RWPE1 (cell line): ENCODE data around the gene NADK.

Experiments
- CTCF ChIA-PET: fragments of 350-600 bp; sonication (Branson Sonifier 250); formaldehyde crosslinking; extraction: SDS; loops from one replicate; lab custom pipeline; 2021; lab: Yijun Ruan, JAX
- POLR2A ChIA-PET: fragments of 400-600 bp; formaldehyde crosslinking; extraction: SDS; loops from one replicate; lab custom pipeline; 2020; ENCODE audit warnings: antibody characterized with exemption; ENCODE audit not compliant: low non-redundant PET; lab: Yijun Ruan, JAX
- DNase-seq: peaks from one replicate; pipeline ENCODE4 v3.0.0; 2012; ENCODE audit warnings: low spot score
- H3K27ac ChIP-seq: fragments of 450-650 bp; 2 replicates; pipeline ENCODE4 v1.5.1; 2017
- CTCF ChIP-seq: fragments of 450-650 bp; conservative IDR thresholded peaks from 2 replicates; pipeline ENCODE4 v1.5.1; 2017; ENCODE audit warnings: low read depth, mild to moderate bottlenecking

NADK gene

GRCh38 chr1:1771096-1771495, 7.2 kb downstream of the NADK start:
- ChIA-PET POLR2A (no interaction called here), CTCF (no interaction called here)
- TF ChIP-seq CTCF: no peak
- H3K27ac ChIP-seq: no peak overlapping the region
- DNase-seq: no peak

GRCh38 chr1:1770102-1770501, 8.2 kb downstream of the NADK start:
- POLR2A ChIA-PET: interaction anchor here (0.7 kb wide), 1 partner anchor 13 kb away, joined by 4 read pairs; no protein-coding TSS in a partner anchor
- no peak overlapping the region for H3K27ac ChIP-seq
- DNase-seq: no peak
- TF ChIP-seq CTCF: no peak
- CTCF ChIA-PET: no interaction called here

GRCh38 chr1:1768249-1768992, 9.8 kb downstream of the NADK start:
- DNase-seq: no peak
- POLR2A ChIA-PET: no interaction called here
- peak overlapping the region; percentile 4 for H3K27ac ChIP-seq
- CTCF ChIA-PET: interaction anchor here (0.9 kb wide), 1 partner anchor 10 kb away, joined by 3 read pairs; no protein-coding TSS in a partner anchor
- no peak for TF ChIP-seq CTCF

GRCh38 chr1:1764876-1765470, 13.3 kb downstream of the NADK start:
- DNase-seq: no peak
- POLR2A ChIA-PET: no interaction called here
- no peak for TF ChIP-seq CTCF
- CTCF ChIA-PET: no interaction called here
- H3K27ac ChIP-seq: peak overlapping the region; percentile 89

- ChIA-PET CTCF (interaction anchor here (1.1 kb wide), 1 partner anchor 142 kb away, joined by 3 read pairs; no protein-coding TSS in a partner anchor), POLR2A (no interaction called here)
- TF ChIP-seq CTCF: no peak
- H3K27ac ChIP-seq: peak overlapping the region; percentile 89
- peak; percentile 64 for DNase-seq
These were observed 14.3 kb downstream of the NADK start for GRCh38 chr1:1763657-1764621.
